Measurements from ENCODE around the gene INPP5K. TPM values are rescaled to one million over a fixed set of nuclear protein-coding genes. Genes with fewer than 3 reads are reported as not detected.

The INPP5K gene
- total RNA-seq, 1 experiment from 2014 or later = 29.4 TPM

GRCh38 chr17:1460233-1460632 is 56.2 kb downstream of the INPP5K start:
- H3K79me1 ChIP-seq (ENCODE audit: insufficient read depth, low read depth, low read length, poor library complexity, severe bottlenecking) = no peaks in the 10 kb centered on the region
- H4K8ac ChIP-seq (replicated peaks; ENCODE audit: insufficient read length, low read depth, low read length) = no peak overlapping the region
- no peak overlapping the region for H2BK5ac ChIP-seq (ENCODE audit: insufficient read length, low read length)
- no peak overlapping the region for H2BK120ac ChIP-seq (ENCODE audit: low read depth, low read length, poor library complexity, severe bottlenecking)
- H4K20me1 ChIP-seq (ENCODE audit: control insufficient read depth, insufficient read depth, insufficient read length) = no peaks in the 10 kb centered on the region
- H2BK12ac ChIP-seq (ENCODE audit: insufficient read length, low read depth, low read length) = no peak overlapping the region
- H2BK15ac ChIP-seq (ENCODE audit: low read depth, low read length) = no peak overlapping the region
- H3K18ac ChIP-seq (ENCODE audit: insufficient read length, low read depth, low read length) = no peak overlapping the region
- no peak overlapping the region for H4K91ac ChIP-seq (ENCODE audit: insufficient read length, low read depth, low read length)
- H3K14ac ChIP-seq (ENCODE audit: insufficient read depth, low read length) = no peak overlapping the region
- H3K79me2 ChIP-seq (ENCODE audit: insufficient read depth, low read length) = no peaks in the 10 kb centered on the region; the same call in 1 of the 2 replicates
- H3K4ac ChIP-seq (ENCODE audit: low read depth, low read length) = no peak overlapping the region
- no peaks in the 10 kb centered on the region; a peak in 1 of 5 replicates for H3K9me3 Mint-ChIP-seq
- peaks cover 1% of the 10 kb centered on the region for H3K23me2 ChIP-seq (ENCODE audit: insufficient read length, low read depth, low read length, poor library complexity, severe bottlenecking)
- no peak overlapping the region for H3K9ac ChIP-seq (ENCODE audit: extremely low read depth, insufficient read length, low read length)
- no peak for DNase-seq
- no peak overlapping the region for H3K4me3 Mint-ChIP-seq
- no peak overlapping the region for H3K27ac Mint-ChIP-seq
- no peak overlapping the region for H2AFZ ChIP-seq (ENCODE audit: low read length)
- H3T11ph ChIP-seq (ENCODE audit: low read length) = no peak overlapping the region
- TF ChIP-seq, protein P1, sequence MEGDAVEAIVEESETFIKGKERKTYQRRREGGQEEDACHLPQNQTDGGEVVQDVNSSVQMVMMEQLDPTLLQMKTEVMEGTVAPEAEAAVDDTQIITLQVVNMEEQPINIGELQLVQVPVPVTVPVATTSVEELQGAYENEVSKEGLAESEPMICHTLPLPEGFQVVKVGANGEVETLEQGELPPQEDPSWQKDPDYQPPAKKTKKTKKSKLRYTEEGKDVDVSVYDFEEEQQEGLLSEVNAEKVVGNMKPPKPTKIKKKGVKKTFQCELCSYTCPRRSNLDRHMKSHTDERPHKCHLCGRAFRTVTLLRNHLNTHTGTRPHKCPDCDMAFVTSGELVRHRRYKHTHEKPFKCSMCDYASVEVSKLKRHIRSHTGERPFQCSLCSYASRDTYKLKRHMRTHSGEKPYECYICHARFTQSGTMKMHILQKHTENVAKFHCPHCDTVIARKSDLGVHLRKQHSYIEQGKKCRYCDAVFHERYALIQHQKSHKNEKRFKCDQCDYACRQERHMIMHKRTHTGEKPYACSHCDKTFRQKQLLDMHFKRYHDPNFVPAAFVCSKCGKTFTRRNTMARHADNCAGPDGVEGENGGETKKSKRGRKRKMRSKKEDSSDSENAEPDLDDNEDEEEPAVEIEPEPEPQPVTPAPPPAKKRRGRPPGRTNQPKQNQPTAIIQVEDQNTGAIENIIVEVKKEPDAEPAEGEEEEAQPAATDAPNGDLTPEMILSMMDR (conservative IDR thresholded peaks at IDR 0.05) = no peak
- H3K27me3 Mint-ChIP-seq (ENCODE audit: low read depth) = no peaks in the 10 kb centered on the region; the same call in none of the 2 replicates
- no peak overlapping the region for H3K56ac ChIP-seq (ENCODE audit: insufficient read length, low read depth, low read length)
- no peak overlapping the region for H4K5ac ChIP-seq (ENCODE audit: insufficient read length, low read depth, low read length)
- no peak overlapping the region for H3K4me2 ChIP-seq (ENCODE audit: insufficient read depth, insufficient read length, low read length)
- no peaks in the 10 kb centered on the region for H3K9me3 ChIP-seq (ENCODE audit: control insufficient read depth, low read depth, low read length)
- peaks cover 1 to 30% (median 7%) of the 10 kb centered on the region in 3 experiments; a peak in 4 of 7 replicates for H3K36me3 Mint-ChIP-seq (ENCODE audit: insufficient read depth in 1 of 3, low read depth in 3 of 3)
- H3K23ac ChIP-seq (ENCODE audit: insufficient read length, low read depth, low read length) = no peak overlapping the region
- no peaks in the 10 kb centered on the region for H3K27me3 ChIP-seq (ENCODE audit: insufficient read depth, low read length)
- H2AK5ac ChIP-seq (ENCODE audit: insufficient read length, low read length) = no peak overlapping the region
- H3K4me1 Mint-ChIP-seq = peaks cover 8% of the 10 kb centered on the region in 2 experiments
- no peak overlapping the region for H2BK20ac ChIP-seq (ENCODE audit: low read depth, low read length, poor library complexity, severe bottlenecking)
- H3K27ac ChIP-seq (ENCODE audit: insufficient read length, low read depth, low read length) = no peak overlapping the region
- no CpG with 5 or more reads among the region's 6 CpGs for WGBS (ENCODE audit: extremely low coverage, insufficient read length, low lambda C conversion rate)
- H3K4me1 ChIP-seq (ENCODE audit: insufficient read depth, low read length) = no peaks in the 10 kb centered on the region; the same call in 1 of the 2 replicates

Measured in H9 (cell line).